ENCODE results near the gene MRPL54.

DNA sequence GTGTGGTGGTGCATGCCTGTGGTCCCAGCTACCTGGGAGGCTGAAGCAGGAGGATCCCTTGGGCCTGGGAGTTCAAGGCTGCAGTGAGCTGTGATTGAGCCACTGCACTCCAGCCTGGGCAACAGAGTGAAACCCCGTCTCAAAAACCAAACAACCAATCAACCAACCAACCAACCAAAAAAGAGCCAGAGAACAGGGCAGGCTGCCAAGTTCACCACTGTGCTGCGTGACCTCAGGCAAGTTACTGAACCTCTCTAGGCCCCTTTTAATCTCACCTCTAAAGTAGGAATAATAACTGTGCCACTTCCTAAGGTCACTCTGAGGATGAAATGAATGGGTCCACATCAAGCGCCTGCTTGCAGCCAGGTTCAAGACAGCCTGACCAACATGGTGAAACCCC lies 37.4 kb upstream of the MRPL54 start:
- no peak for TF ChIP-seq CTCF (conservative IDR thresholded peaks at IDR 0.05)
- no peak for TF ChIP-seq ZFX (IDR thresholded peaks at IDR 0.05)

Data from C4-2B (cell line).